ENCODE results near the gene APOBEC2.

DNA sequence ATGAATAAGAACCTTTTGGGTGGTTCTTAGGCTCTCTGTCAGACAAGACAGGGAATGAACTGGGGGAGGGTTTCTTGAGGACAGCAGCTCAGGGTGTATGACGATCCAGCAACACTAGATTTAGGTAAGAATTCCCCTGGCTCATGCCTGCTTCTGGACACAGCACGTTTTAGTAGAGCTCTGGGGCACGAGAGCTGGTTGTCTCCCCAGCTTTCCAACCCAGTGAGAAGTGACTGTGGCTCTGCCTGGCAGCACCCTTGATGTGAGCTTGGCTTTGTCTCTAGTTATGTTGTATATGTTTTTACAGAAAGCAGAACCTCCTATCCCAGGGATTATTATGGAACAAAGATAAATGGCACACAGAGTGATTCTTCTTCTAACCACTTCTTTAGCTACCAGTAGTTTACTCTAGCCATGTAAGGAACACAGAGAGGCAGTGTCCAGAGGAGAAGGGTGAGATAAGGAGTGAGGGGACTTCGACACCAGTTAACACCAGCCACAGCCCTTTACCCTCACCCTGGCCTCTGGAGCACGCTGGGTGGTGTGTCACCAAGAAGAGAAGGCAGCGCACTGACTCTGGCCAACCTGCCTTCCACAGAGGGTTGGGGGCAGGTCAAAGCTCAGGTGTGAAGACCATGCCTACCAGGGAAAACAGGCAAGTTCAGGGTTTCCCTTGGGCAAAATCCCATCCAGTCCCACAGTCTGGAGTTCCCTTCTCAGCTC, 3.9 kb downstream of the APOBEC2 start:
- TF ChIP-seq EZH2phosphoT487 (IDR thresholded peaks at IDR 0.05; ENCODE audit: insufficient read depth, low read depth) (no peak), EZH2 (IDR thresholded peaks at IDR 0.05; ENCODE audit: insufficient read depth, poor library complexity, severe bottlenecking) (no peak)

All from GM23248 (cell line).